ENCODE measurements around the gene NME3. TPM values are rescaled to one million over a fixed set of nuclear protein-coding genes. Genes with fewer than 3 reads are reported as not detected.

NME3 gene
- total and polyA plus RNA-seq, 4 donors, result 33.0 to 379 (median 61.9) TPM

DNA sequence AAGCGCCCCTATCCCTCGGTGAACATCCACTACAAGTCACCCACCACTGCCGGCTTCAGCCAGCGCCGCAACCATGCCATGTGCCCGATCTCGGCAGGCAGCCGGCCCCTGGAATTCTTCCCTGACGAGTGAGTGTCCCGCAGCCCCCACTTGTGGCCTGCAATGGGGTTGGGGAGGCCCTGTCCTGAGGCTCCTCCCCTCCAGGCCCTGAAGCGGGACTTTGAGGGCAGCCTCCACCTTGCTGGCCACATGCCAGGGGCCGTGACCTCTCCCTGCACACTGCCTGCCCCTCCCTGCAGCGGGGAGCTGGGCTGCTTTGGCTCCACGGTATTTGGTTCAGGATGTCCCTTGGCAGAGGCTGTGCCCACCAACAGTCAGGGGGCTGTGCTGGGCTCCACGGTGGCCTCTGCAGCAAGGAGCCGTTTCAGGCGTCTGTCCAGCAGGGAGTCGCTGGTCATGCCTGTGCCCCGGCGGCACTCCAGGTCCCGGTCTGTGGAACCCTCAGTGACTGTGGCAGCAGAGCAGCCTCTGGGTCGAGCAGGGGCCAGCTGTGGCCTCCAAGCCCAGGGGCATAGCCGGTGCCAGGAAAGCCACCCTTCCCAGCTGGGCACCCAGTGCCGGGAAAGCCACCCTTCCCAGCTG is 8.3 kb downstream of the NME3 start:
- Histone ChIP-seq H3K27me3 (ENCODE audit: control insufficient read depth in 1 of 2, insufficient read depth in 2 of 2, low read length in 1 of 2) (no peaks in the 10 kb centered on the region), H3K4me1 (ENCODE audit: control insufficient read depth in 1 of 2, insufficient read depth in 2 of 2, low read length in 2 of 2) (no peaks in the 10 kb centered on the region), H3K27ac (ENCODE audit: low read depth in 1 of 2, low read length in 2 of 2) (no peak overlapping the region), H3K36me3 (ENCODE audit: control insufficient read depth in 1 of 2, insufficient read depth in 2 of 2, low read length in 1 of 2) (no peaks in the 10 kb centered on the region), H3K9me3 (ENCODE audit: control insufficient read depth, low read length) (no peaks in the 10 kb centered on the region), H3K4me3 (ENCODE audit: low read length in 2 of 2) (no peak overlapping the region)
- intact Hi-C loops (cut with DNase I), result no loop called here
- WGBS, 2 donors, result 86% methylated on average over 24 of the region's 24 CpGs
- no peak for ATAC-seq (ENCODE audit: low FRiP score)
- peak in 1 of 2 donors; percentile 74 for DNase-seq

- no peaks in the 10 kb centered on the region for H3K27me3 ChIP-seq (ENCODE audit: control insufficient read depth in 1 of 2, insufficient read depth in 2 of 2, low read length in 1 of 2)
- H3K9me3 ChIP-seq (ENCODE audit: control insufficient read depth, low read length), result no peaks in the 10 kb centered on the region
- intact Hi-C loops (cut with DNase I), result no loop called here
- DNase-seq, result peak in 1 of 2 donors; percentile 75
- H3K27ac ChIP-seq (ENCODE audit: low read depth in 1 of 2, low read length in 2 of 2), result no peak overlapping the region
- no peak for ATAC-seq (ENCODE audit: low FRiP score)
- no peaks in the 10 kb centered on the region for H3K36me3 ChIP-seq (ENCODE audit: control insufficient read depth in 1 of 2, insufficient read depth in 2 of 2, low read length in 1 of 2)
- no peaks in the 10 kb centered on the region for H3K4me1 ChIP-seq (ENCODE audit: control insufficient read depth in 1 of 2, insufficient read depth in 2 of 2, low read length in 2 of 2)
- 92 to 94% methylated on average over 27 to 30 of the region's 30 CpGs for WGBS, 2 donors
- no peak overlapping the region for H3K4me3 ChIP-seq (ENCODE audit: low read length in 2 of 2)
These were observed 9.0 kb downstream of the NME3 start for GRCh38 chr16:1762196-1762878.

DNA sequence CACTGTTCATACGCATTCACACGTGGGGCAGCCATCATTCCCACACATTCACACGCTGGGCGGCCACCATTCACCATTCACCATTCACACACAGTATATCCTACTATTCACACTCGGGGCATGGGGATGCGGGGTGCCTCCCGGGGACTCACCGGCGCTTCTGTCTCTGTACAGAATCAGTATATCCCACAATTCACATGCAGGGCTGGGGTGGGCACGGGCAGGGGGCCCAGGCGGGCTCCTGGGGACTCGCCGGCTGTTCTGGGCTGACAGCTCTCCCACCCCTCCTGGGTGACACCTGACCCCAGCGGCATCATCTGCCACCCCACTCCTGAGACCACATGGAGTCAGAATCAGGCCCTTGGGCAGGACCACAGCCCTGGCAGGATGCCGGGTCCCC is 9.6 kb downstream of the NME3 start:
- 91 to 92% methylated on average over 15 of the region's 15 CpGs for WGBS, 2 donors
- Histone ChIP-seq H3K4me3 (ENCODE audit: low read length in 2 of 2) (no peak overlapping the region), H3K9me3 (ENCODE audit: control insufficient read depth, low read length) (no peaks in the 10 kb centered on the region), H3K36me3 (ENCODE audit: control insufficient read depth in 1 of 2, insufficient read depth in 2 of 2, low read length in 1 of 2) (no peaks in the 10 kb centered on the region), H3K27me3 (ENCODE audit: control insufficient read depth in 1 of 2, insufficient read depth in 2 of 2, low read length in 1 of 2) (no peaks in the 10 kb centered on the region), H3K4me1 (ENCODE audit: control insufficient read depth in 1 of 2, insufficient read depth in 2 of 2, low read length in 2 of 2) (no peaks in the 10 kb centered on the region), H3K27ac (ENCODE audit: low read depth in 1 of 2, low read length in 2 of 2) (no peak overlapping the region)
- DNase-seq (no peak), ATAC-seq (ENCODE audit: low FRiP score) (no peak)
- intact Hi-C loops (cut with DNase I), result no loop called here

- Histone ChIP-seq H3K27ac (ENCODE audit: low read depth in 1 of 2, low read length in 2 of 2) (no peak overlapping the region), H3K27me3 (ENCODE audit: control insufficient read depth in 1 of 2, insufficient read depth in 2 of 2, low read length in 1 of 2) (no peaks in the 10 kb centered on the region), H3K9me3 (ENCODE audit: control insufficient read depth, low read length) (no peaks in the 10 kb centered on the region), H3K4me1 (ENCODE audit: control insufficient read depth in 1 of 2, insufficient read depth in 2 of 2, low read length in 2 of 2) (no peaks in the 10 kb centered on the region), H3K4me3 (ENCODE audit: low read length in 2 of 2) (no peak overlapping the region), H3K36me3 (ENCODE audit: control insufficient read depth in 1 of 2, insufficient read depth in 2 of 2, low read length in 1 of 2) (no peaks in the 10 kb centered on the region)
- intact Hi-C loops (cut with DNase I), result no loop called here
- ATAC-seq (ENCODE audit: low FRiP score) (no peak), DNase-seq (no peak)
- 83 to 91% methylated on average over 15 of the region's 15 CpGs for WGBS, 2 donors
These were observed 10.4 kb downstream of the NME3 start for GRCh38 chr16:1760911-1761310.

- intact Hi-C loops (cut with DNase I), result no loop called here
- Histone ChIP-seq H3K27me3 (ENCODE audit: control insufficient read depth in 1 of 2, insufficient read depth in 2 of 2, low read length in 1 of 2) (no peaks in the 10 kb centered on the region), H3K4me3 (ENCODE audit: low read length in 2 of 2) (no peak overlapping the region), H3K4me1 (ENCODE audit: control insufficient read depth in 1 of 2, insufficient read depth in 2 of 2, low read length in 2 of 2) (no peaks in the 10 kb centered on the region), H3K9me3 (ENCODE audit: control insufficient read depth, low read length) (no peaks in the 10 kb centered on the region), H3K27ac (ENCODE audit: low read depth in 1 of 2, low read length in 2 of 2) (no peak overlapping the region), H3K36me3 (ENCODE audit: control insufficient read depth in 1 of 2, insufficient read depth in 2 of 2, low read length in 1 of 2) (no peaks in the 10 kb centered on the region)
- DNase-seq (no peak), ATAC-seq (ENCODE audit: low FRiP score) (no peak)
- 94 to 97% methylated on average over 21 of the region's 21 CpGs for WGBS, 2 donors
These were observed 11.8 kb downstream of the NME3 start for GRCh38 chr16:1759511-1759910.

GRCh38 chr16:1758923-1759322 is 12.4 kb downstream of the NME3 start:
- Histone ChIP-seq H3K4me3 (ENCODE audit: low read length in 2 of 2) (no peak overlapping the region), H3K4me1 (ENCODE audit: control insufficient read depth in 1 of 2, insufficient read depth in 2 of 2, low read length in 2 of 2) (no peaks in the 10 kb centered on the region), H3K9me3 (ENCODE audit: control insufficient read depth, low read length) (no peaks in the 10 kb centered on the region), H3K27me3 (ENCODE audit: control insufficient read depth in 1 of 2, insufficient read depth in 2 of 2, low read length in 1 of 2) (no peaks in the 10 kb centered on the region), H3K27ac (ENCODE audit: low read depth in 1 of 2, low read length in 2 of 2) (no peak overlapping the region), H3K36me3 (ENCODE audit: control insufficient read depth in 1 of 2, insufficient read depth in 2 of 2, low read length in 1 of 2) (no peaks in the 10 kb centered on the region)
- ATAC-seq (ENCODE audit: low FRiP score) (no peak), DNase-seq (no peak)
- WGBS, 2 donors, result 92 to 93% methylated on average over 18 of the region's 18 CpGs
- intact Hi-C loops (cut with DNase I), result no loop called here

DNA sequence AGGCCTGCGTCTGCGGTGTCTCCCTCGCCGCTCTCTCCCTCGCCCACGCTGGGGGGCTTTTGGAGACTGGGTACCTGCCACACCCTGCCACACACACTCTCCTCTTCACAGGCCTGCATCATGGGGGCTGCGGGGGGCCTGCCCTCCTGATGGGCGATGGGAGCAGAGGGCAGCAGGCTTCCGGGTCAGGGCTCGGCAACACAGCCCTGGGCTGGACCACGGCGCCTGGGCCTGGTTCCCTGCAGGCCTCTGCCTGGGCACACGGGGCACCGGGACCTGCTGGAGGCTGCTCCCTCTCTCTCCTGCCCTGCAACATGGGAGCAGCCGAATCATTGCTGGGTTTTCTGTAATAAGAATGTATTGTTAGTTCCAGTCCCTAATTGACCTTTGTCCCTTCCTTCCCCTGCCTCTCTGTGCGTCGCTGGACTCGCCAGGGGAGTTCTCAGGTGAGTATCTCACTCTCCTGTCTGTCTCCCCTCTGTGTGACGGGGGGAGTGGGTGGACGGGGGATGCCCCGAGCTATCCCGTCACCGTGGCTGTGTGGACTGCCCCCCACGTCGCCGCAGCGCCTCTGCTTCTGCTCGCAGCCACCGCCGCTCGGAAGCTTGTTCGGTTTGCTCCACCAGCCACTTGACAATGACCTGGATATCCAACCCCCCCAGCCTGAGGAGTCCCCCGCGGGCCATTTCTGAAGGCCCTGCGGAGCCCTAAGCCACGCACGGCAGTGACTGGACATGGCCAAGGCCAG is 13.5 kb downstream of the NME3 start:
- H3K27ac ChIP-seq (ENCODE audit: low read depth in 1 of 2, low read length in 2 of 2), result no peak overlapping the region
- peaks cover 0 to under 1% of the 10 kb centered on the region in 2 donors for H3K36me3 ChIP-seq (ENCODE audit: control insufficient read depth in 1 of 2, insufficient read depth in 2 of 2, low read length in 1 of 2)
- DNase-seq (no peak), ATAC-seq (ENCODE audit: low FRiP score) (no peak)
- H3K9me3 ChIP-seq (ENCODE audit: control insufficient read depth, low read length), result no peaks in the 10 kb centered on the region
- no peaks in the 10 kb centered on the region for H3K27me3 ChIP-seq (ENCODE audit: control insufficient read depth in 1 of 2, insufficient read depth in 2 of 2, low read length in 1 of 2)
- H3K4me1 ChIP-seq (ENCODE audit: control insufficient read depth in 1 of 2, insufficient read depth in 2 of 2, low read length in 2 of 2), result no peaks in the 10 kb centered on the region
- WGBS, 2 donors, result 91 to 92% methylated on average over 37 of the region's 37 CpGs
- no peak overlapping the region for H3K4me3 ChIP-seq (ENCODE audit: low read length in 2 of 2)
- intact Hi-C loops (cut with DNase I), result no loop called here

- H3K27me3 ChIP-seq (ENCODE audit: control insufficient read depth in 1 of 2, insufficient read depth in 2 of 2, low read length in 1 of 2), result no peaks in the 10 kb centered on the region
- DNase-seq (no peak), ATAC-seq (ENCODE audit: low FRiP score) (no peak)
- H3K4me3 ChIP-seq (ENCODE audit: low read length in 2 of 2), result no peak overlapping the region
- peaks cover 0 to 7% of the 10 kb centered on the region in 2 donors for H3K36me3 ChIP-seq (ENCODE audit: control insufficient read depth in 1 of 2, insufficient read depth in 2 of 2, low read length in 1 of 2)
- intact Hi-C loops (cut with DNase I), result no loop called here
- whole genome bisulfite sequencing, 2 donors, result 92 to 94% methylated on average over 12 of the region's 12 CpGs
- no peaks in the 10 kb centered on the region for H3K4me1 ChIP-seq (ENCODE audit: control insufficient read depth in 1 of 2, insufficient read depth in 2 of 2, low read length in 2 of 2)
- H3K9me3 ChIP-seq (ENCODE audit: control insufficient read depth, low read length), result no peaks in the 10 kb centered on the region
- H3K27ac ChIP-seq (ENCODE audit: low read depth in 1 of 2, low read length in 2 of 2), result no peak overlapping the region
These were observed 17.1 kb downstream of the NME3 start for GRCh38 chr16:1754204-1754603.
